Liver (tissue), 3 donors: ENCODE measurements around the gene RRN3.
"Not testable (repeated sequence)": the region's sequence is repeated elsewhere in the genome, so short reads cannot be mapped to it uniquely, and the experiment has no call there.

Experiments used
- ATF3 ChIP-seq: IDR thresholded peaks from 2 replicates; pipeline ENCODE4 v1.6.1; 2016; ENCODE audit warnings: antibody characterized with exemption
- CTCF ChIP-seq: fragments of 150-350 bp; IDR thresholded peaks from 2 replicates; pipeline ENCODE4 v1.5.1; 2017; ENCODE audit warnings: improper control_type of control experiment, low read depth, low read length; ENCODE audit not compliant: missing input control
- EGR1 ChIP-seq, 2 donors: IDR thresholded peaks; 2 replicates each; pipeline ENCODE4 v1.6.1; 2016 to 2018; ENCODE audit warnings: antibody characterized with exemption in 2 of 2, low read depth in 2 of 2
- GABPA ChIP-seq, 2 donors: IDR thresholded peaks in 1 of 2; conservative IDR thresholded peaks in 1 of 2; 2 replicates each; pipeline ENCODE4 v1.6.1; 2016; ENCODE audit warnings: antibody characterized with exemption in 2 of 2, mild to moderate bottlenecking in 1 of 2, moderate library complexity in 1 of 2
- RAD21 ChIP-seq, 2 donors: IDR thresholded peaks; 2 replicates each; pipeline ENCODE4 v1.6.1; 2016; ENCODE audit warnings: antibody characterized with exemption in 2 of 2, mild to moderate bottlenecking in 2 of 2
- REST ChIP-seq: IDR thresholded peaks from 2 replicates; pipeline ENCODE4 v1.6.1; 2016; ENCODE audit warnings: antibody characterized with exemption, mild to moderate bottlenecking
- YY1 ChIP-seq: IDR thresholded peaks from 2 replicates; pipeline ENCODE4 v1.6.1; 2016; ENCODE audit warnings: antibody characterized with exemption, mild to moderate bottlenecking
- donor health status: healthy.
- donor health status: healthy.

GRCh38 chr16:15096583-15096972 lies 2.5 kb upstream of the RRN3 start:
- TF ChIP-seq CTCF; YY1; GABPA (IDR thresholded peaks at IDR 0.05 in 1 of 2, conservative IDR thresholded peaks at IDR 0.05 in 1 of 2); REST; ATF3; RAD21 (IDR thresholded peaks at IDR 0.05); EGR1 (IDR thresholded peaks at IDR 0.05; ENCODE audit: low read depth in 2 of 2): not testable (repeated sequence)
